WTC11 (cell line): ENCODE data around the gene NRG3.

ENCODE experiments used
- CREB1 ChIP-seq: sonication (generic); formaldehyde crosslinking; IDR thresholded peaks from 2 replicates; pipeline ENCODE4 v1.8.0; 2023; ENCODE audit warnings: mild to moderate bottlenecking, missing genetic modification reagents
- OVOL2 ChIP-seq: fragments of 250-450 bp; sonication (Bioruptor Pico); IDR thresholded peaks from 2 replicates; pipeline ENCODE4 v1.9.0; 2021; ENCODE audit warnings: mild to moderate bottlenecking, borderline replicate concordance
- TF ChIP-seq, protein P1 (sequence below): sonication (generic); formaldehyde crosslinking; conservative IDR thresholded peaks from 2 replicates; pipeline ENCODE4 v1.8.1; 2023; ENCODE audit warnings: mild to moderate bottlenecking, low read depth, missing genetic modification reagents, moderate library complexity

DNA sequence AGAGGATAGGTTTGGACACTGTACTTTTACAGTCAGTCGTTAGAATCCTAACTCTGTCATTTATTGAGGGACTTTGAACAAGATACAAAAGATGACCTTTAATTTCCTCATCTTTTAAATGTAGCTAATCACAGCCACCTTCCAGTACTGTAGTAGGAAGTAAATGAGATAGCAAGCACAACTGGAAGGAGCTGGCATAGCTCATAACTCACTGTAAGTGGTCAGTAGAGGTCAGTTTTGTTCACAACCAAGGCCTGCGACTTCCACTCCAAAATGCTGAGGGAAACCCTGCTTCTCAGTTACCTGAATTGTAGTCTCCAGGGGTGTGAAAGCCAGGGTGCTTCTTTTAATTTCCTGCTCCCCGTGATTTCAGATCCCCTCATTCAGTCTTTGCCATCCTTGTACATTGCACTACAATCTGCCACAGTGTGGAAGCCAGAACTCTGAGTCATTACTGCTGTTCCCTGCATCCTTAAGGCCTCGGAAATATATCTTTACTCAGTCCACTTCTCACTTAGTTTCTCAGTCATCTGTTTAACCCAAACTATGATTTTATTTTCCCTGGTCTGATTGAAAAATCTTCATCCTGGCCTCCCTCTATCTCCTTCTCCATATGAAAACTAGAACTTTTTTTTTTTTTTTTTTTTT, 361.2 kb downstream of the NRG3 start:
- TF ChIP-seq CREB1 (CRISPR knock-in tag): no peak
- TF ChIP-seq, protein P1, sequence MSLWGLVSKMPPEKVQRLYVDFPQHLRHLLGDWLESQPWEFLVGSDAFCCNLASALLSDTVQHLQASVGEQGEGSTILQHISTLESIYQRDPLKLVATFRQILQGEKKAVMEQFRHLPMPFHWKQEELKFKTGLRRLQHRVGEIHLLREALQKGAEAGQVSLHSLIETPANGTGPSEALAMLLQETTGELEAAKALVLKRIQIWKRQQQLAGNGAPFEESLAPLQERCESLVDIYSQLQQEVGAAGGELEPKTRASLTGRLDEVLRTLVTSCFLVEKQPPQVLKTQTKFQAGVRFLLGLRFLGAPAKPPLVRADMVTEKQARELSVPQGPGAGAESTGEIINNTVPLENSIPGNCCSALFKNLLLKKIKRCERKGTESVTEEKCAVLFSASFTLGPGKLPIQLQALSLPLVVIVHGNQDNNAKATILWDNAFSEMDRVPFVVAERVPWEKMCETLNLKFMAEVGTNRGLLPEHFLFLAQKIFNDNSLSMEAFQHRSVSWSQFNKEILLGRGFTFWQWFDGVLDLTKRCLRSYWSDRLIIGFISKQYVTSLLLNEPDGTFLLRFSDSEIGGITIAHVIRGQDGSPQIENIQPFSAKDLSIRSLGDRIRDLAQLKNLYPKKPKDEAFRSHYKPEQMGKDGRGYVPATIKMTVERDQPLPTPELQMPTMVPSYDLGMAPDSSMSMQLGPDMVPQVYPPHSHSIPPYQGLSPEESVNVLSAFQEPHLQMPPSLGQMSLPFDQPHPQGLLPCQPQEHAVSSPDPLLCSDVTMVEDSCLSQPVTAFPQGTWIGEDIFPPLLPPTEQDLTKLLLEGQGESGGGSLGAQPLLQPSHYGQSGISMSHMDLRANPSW: no peak
- TF ChIP-seq OVOL2 (CRISPR knock-in tag): no peak
